ENCODE data around the gene TRPV4.

GRCh38 chr12:109831365-109831764, 1.8 kb downstream of the TRPV4 start:
- TF ChIP-seq, protein P1, sequence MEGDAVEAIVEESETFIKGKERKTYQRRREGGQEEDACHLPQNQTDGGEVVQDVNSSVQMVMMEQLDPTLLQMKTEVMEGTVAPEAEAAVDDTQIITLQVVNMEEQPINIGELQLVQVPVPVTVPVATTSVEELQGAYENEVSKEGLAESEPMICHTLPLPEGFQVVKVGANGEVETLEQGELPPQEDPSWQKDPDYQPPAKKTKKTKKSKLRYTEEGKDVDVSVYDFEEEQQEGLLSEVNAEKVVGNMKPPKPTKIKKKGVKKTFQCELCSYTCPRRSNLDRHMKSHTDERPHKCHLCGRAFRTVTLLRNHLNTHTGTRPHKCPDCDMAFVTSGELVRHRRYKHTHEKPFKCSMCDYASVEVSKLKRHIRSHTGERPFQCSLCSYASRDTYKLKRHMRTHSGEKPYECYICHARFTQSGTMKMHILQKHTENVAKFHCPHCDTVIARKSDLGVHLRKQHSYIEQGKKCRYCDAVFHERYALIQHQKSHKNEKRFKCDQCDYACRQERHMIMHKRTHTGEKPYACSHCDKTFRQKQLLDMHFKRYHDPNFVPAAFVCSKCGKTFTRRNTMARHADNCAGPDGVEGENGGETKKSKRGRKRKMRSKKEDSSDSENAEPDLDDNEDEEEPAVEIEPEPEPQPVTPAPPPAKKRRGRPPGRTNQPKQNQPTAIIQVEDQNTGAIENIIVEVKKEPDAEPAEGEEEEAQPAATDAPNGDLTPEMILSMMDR (IDR thresholded peaks at IDR 0.05): no peak
- no peak for TF ChIP-seq POLR2A (IDR thresholded peaks at IDR 0.05)
